LoVo (cell line): ENCODE data around the gene C20orf141.
"Not testable (repeated sequence)": the region's sequence is repeated elsewhere in the genome, so short reads cannot be mapped to it uniquely, and the experiment has no call there.

Experiments
- DNase-seq: peaks from one replicate; pipeline ENCODE4 v3.0.0-alpha.2; 2016; ENCODE audit warnings: low spot score

Gene C20orf141, protein sequence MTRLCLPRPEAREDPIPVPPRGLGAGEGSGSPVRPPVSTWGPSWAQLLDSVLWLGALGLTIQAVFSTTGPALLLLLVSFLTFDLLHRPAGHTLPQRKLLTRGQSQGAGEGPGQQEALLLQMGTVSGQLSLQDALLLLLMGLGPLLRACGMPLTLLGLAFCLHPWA

DNA sequence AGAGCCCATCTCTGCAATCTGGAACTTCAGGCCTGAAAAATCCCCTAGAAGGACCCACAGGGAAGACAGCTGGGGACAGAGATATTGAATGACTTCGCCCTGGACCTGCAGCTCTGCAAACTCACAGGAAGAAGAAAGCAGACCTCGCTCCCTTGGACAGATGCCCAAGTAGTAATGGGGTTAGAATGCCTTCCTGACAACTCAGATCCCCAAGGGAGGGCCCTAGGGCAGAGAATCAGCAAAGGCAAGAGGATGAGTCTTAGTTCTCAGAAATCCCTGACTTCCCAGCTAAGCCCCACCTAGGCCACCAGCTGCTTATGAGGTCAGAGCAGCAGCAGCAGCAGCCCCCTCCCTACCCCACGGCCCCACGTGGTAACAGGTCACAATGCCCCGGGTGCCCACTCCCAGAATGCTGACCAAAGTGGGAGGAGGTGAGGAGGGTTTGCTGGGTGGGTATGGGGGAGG, at the start of gene C20orf141:
C20orf141 (plus strand) TSS at position 401 of the 465 bp plus-strand sequence. CDS start 198 bp downstream, outside the sequence.
- peak; percentile 37 for DNase-seq

DNA sequence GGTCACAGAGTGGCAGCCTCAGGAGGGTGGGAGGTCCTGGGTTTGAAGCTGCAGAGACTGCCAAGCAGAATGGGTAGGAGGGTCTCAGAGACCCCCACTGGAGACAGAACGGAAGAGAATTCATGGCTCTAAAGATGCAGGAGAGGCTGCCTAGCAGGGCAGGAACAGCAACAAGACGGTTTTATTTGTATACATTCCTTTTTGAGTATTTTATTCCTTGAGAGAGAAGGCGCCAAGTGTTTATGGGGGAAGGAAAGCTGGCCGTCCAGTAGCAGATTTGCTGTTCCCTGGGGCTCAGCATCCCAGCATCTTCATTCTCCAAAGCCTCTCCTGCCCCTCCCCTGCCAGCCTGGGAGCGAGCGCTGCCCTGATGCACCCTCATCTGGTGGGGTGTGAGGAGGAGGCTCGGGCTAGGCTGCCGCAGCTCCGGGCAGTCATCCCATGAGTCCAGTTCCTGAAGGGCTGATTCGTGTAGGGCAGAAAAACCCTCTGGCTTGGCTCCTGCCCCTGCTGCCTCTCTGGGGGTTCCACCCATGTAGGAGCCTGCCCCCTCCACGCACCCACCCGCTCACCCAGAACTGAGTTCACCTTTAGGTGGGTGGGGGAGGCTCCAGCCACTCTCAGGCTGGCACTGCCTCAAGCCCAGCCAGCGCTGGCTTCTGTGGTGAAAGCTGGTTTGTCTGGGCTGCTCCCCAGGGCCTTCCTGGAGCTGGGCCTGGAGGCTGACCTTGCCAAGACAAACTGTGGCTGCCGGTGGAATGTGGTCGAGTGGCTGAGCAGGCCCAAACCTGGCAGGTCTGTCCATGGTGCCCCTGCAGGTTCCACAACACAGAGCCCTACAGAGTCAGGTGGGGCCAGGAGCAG, 46.8 kb upstream of the C20orf141 start:
- DNase-seq, result no peak

DNA sequence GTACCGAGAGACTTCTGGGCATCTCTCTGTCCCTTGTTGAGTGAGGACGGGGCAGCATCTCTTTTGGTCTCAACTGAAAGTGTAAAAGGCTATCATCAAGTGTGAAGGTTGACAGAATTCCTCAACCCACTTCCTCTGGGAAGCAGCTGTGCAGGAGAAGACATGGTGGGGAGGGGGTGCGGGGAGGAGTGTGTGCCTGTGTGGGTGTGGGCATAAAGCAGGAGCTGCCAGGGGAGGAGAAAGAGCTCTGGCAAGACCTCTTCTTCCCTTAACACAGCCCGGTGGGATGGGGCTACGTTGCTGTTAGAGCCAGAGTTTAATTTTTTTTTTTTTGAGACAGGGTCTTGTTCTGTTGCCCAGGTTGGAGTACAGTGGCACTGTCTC, 46.2 kb upstream of the C20orf141 start:
- no peak for DNase-seq

DNA sequence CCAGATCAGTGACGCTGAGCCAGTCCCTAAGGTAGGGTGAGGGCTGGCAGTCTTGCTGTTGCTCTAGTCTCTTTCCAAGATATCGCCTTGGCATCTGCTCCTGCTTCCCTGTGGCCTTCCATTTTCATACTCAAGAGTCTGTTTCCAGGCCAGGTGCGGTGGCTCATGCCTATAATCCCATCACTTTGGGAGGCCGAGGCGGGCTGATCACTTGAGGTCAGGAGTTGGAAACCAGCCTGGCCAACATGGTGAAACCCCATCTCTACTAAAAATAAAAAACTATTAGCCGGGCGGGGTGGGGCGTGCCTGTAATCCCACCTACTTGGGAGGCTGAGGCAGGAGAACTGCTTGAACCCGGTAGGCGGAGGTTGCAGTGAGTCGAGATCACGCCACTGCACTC, 44.7 kb upstream of the C20orf141 start:
- DNase-seq, result not testable (repeated sequence)

DNA sequence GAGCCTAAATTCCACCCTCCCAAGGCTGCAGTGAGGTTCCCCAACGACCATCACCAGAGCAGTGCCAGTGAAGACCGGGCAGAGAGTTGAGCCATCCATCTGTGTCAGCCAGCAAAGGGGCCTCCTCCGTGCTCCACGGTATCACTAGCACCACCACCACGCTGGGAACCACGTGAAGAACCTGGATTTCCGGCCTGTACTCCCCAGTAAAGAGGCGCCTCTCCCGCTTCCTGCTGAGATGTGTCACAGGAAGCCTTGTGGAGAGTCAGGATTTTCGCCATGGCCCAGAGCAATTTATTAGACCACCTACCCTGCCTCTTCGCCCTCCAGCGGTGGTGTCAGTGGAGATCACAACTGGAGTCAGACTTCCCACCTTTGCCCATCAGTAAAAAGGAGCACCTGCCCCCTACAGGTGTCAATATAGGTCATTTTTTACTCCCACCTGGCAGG, 43.1 kb upstream of the C20orf141 start:
- no peak for DNase-seq

DNA sequence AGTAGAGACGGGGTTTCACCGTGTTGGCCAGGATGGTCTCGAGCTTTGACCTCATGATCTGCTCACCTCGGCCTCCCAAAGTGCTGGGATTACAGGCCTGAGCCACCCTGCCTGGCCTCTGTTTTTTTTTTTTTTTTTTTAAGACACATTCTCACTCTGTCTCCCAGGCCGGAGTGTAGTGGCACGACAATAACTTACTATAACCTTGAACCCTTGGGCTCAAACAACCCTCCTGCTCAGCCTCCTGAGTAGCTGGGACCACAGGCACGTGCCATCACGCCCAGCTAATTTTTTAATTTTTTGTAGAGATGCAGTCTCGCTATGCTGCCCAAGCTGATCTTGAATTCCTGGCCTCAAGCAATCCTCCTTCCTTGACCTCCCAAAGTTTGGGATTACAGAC, 41.0 kb upstream of the C20orf141 start:
- DNase-seq, result no peak

DNA sequence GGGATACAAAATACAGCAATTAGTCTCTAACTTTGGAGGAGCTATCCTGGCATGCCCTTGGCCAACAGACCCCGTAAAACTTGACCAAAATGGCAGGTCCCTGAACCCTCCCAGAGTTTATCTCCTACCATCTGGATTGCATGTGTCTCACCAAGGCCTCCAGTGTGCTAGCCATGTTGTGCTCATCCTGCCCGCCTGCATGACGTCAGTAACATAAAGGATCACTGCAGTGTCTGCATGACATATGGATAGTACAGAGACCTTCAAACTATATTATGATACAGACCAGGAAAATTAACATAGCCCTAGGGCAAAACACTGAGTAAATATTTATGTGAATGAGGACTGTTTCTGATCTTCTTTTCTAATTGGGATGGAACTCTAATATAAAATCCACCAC, 39.6 kb upstream of the C20orf141 start:
- DNase-seq, result no peak

DNA sequence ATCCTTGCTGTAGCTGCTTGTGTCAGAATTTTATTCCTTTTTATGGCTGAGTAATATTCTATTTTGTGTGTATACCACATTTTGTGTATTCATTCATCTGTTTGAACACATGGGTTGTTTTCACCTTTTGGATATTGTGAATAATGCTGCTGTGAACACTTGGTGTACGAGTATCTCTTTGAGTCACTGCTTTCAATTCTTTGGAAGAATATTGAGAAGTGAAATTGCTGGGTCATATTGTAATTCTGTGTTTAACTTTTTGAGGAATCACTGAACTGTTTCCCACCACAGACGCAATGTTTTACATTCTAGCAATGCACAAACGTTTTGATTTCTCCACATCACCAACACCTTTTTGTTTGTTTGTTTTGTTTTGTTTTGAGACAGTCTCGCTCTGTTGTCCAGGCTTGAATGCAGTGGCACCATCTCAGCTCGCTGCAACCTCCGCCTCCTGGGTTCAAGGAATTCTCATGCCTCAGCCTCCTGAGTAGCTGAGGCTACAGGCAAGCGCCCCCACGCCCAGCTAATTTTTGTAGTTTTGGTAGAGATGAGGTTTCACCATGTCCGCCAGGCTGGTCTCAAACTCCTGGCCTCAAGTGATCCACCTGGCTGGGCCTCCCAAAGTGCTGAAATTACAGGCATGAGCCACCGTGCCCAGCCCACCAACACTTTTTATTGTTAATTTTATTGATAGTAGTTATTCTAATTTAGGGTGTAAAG, 36.0 kb upstream of the C20orf141 start:
- no peak for DNase-seq

DNA sequence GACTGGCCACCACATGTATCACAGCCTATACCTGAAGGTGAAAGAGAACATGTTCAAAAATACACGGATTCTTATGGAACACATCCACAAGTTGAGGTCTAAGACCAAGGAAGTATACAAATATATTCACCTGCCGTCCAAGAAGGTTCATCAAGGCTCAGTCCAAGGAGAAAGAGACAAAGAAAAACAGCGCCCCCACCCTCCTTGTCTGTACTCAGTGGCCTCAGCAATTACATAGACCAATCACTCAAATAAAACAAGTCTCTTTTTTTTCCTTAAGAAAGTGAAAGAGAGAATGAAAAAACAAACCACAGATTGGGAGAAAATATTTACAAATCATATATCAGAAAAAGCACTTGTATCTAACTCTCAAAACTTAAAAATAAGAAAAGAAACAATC, 33.8 kb upstream of the C20orf141 start:
- no peak for DNase-seq

DNA sequence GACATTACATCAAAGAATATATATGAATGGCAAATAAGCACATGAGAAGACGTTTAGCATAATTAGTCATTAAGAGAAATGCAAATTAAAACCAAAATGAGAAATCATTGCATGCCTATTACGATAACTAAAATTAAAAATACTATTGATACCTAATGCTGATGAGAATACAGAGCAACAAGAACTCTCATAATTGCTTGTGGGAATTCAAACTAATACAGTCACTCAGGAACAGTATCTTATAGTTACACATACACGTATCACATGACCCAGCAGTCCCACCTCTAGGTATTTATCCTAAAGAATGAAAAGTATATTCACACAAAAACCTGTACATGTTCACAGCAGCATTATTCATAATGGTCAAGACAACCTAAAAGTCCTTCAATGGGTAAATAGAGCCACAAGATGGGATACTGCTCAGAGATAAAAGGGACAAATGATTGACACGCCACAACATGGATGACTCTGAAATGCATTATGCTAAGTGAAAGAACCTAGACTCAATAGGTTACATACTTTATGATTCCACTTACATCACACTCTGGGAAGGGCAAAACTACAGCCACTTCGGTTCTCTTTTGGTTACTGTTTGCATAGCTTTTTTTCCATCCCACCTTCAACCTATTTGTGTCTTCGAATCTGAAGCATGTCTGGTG, 30.8 kb upstream of the C20orf141 start:
- no peak for DNase-seq

DNA sequence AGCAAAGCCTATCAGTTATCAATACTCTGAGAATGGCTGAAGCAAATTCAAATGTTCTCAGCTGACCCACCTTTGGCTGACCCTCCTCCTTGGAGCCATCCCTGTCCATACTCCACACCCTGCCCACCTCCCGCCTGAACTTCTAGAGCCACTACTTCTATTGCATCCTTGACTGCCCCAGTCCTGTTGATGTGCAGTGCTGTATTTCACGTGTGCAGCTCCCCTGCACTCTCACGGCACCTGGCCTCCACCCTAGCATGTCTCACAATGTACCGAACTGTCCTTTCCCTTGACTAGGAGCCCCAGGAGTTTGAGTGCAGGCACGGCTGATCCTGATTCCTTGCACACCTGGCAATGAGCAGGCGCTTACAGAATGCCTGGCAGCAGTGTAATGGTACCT, 21.3 kb upstream of the C20orf141 start:
- no peak for DNase-seq

DNA sequence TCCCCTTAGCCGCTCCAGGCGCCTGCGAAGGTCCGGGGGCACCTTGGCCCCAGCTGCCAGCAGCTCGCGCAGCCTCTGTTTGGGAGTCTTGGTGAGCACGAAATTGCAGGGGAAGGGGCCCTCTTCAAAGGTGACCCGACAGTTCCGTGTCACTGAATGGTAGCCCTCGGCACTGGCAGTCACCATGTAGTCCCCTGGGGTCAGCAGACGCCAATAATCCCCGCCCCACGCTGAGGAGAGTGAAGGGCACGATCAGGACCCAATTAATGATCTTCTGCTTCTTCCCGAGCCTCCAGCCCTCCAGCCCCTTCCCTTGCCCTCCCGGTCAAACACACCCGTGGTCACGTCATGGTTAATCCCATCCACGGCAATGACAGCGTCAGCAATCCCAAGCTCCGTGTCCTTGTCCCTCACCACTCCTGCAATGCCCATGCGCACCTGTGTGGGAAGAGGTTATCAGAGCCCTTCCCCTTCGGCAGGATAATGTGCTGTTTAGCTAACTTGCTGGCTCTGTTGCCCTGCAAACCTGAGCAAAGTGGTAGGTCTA, 20.5 kb upstream of the C20orf141 start:
- DNase-seq, result no peak

DNA sequence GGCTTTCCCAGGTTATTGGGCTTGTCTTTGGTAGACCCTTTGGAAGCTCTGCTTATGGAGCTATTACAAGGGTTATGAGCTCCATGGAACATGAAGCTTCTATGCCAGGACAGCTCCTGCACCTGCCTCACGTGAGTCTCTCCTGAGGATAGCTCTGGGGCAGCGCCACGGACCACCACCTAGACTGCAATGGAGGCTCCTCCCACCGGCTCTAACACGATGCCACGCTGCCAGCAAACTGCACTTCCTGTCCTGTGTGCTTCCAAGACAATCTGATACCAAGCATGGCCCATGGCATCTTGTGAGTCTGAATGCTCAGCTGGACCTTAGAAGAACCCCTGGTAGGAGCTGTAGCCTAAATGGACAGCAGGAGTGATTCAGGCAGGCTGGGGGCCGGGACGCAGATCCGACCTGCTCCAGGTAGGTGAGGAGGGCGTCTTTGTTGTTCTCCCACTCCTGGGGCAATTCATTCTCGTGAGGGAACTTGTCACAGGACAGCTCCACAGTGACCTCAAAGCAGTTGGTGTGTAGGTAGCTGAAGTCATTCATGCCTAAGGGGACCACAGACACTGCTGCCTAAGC, 19.8 kb upstream of the C20orf141 start:
- DNase-seq, result no peak

DNA sequence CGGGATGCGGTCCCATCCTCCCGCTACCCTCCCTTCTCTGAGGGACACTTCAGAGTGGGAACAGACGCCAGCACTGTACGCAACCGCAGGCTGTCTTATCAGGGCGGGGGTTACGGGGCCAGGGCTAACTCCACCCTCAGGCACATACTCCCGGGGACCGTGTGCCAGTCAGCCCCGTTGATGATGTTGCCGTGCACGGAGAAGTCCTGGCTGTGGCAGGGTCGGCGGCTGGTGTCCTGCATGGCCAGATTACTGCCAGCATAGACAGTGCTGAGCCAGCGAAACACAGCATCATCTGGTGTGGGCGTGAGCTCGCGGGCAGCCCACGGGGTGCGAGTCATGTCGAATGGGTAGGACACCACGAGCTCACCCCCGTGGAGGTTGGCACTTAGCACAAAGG, 19.3 kb upstream of the C20orf141 start:
- DNase-seq, result no peak

DNA sequence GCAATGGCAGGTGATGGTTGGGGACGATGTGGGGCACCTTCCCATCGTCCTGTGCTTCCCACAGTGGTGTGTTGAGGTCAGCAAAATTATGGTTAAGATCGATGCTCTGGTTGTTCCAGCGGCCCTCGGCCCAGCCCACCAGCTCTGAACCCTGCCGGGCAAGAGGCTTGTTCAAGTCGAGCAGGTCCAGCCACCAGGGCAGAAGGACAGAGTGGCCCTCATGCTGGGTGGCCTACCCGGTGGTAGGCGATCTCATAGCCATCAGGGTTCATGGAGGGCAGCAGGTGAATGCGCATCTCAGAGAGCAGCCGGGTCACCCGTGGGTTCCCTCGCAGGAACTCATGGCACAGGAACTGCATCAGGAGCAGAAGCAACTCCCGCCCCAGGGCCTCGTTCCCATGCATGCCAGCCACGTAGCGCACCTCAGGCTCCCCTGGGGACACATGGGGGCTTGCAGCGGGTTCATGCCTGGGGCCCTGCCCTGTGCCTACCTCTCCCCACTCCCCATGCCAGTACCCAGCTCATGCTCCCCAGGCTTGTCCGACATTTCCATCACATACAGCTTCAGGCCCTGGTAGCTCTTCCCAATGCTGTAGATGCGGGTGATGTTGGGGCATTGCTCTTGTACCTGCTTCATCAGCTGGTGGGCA, 18.7 kb upstream of the C20orf141 start:
- DNase-seq, result no peak

DNA sequence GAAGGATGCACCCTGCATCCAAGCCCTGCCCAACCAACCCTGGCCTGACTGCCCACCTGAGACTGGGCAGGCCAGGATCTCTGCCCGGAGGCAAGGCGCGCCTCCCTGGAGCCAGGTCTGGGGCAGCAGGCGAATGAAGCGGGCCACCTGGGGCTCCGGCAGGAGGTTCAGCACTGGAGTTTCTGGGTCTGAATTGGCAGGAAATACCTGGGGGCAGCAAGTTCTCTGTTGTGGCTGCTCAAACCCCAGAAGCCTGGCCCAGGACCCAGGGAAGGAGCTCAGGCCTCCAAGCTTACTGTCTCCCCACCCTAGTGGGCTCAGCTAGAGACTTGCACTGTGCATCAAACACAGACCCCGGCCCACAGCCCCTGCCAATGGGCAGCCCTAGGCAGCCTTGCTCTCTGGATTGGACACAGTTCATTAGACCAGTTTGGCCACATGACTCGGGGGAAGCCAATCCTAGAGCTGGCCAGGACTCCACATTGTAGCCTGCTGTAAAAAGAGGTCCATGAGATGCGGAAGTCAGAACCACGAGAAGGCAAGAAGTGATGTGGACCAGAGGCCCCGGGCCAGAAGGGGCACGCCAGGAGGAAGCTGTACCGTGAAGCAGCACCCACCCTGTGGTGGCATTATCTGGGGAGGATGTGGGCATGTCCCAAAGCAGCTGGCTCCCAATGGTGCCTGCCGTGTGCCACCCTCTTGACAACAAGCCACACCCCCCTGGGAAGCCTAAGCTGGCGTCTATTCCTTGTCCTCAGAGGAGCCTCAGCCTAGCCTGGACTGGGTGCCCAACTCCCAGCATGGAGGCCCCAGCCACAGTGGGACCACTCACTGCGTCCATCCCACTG, 17.4 kb upstream of the C20orf141 start:
- DNase-seq, result no peak

DNA sequence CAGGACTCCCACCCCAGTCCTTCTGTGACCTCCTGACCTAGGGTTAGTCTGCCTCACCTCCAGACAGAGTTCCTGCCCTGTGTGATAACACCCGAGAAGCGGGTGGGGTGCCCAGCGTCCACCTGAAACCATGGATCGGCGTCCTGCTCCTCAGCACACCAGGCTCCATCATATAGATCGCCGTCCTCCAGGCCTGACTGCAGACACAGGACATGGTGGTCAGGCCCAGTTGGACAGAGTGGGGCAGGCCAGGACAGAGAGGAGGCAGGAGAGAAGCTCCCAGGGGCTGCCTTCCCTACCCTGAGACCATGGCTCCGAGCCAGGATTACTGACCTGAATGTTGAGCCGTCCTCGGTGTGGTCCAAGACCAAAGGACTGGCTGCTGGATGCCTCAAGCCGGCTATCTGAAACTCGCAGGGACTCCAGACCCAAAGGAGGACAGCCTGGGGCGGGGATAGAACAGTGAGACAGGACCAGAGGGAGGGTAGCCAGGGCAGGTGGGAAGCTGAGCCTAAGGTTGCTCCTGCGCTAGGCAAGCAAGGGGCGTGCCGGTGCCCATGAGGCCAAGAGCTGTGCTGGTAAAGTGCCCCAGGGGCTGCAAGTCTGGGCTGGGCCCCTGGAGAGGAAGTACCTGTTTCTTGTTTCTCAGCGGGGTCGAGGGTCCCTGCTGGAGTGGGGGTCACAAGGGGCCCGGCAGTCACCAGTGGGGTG, 16.5 kb upstream of the C20orf141 start:
- DNase-seq, result no peak

DNA sequence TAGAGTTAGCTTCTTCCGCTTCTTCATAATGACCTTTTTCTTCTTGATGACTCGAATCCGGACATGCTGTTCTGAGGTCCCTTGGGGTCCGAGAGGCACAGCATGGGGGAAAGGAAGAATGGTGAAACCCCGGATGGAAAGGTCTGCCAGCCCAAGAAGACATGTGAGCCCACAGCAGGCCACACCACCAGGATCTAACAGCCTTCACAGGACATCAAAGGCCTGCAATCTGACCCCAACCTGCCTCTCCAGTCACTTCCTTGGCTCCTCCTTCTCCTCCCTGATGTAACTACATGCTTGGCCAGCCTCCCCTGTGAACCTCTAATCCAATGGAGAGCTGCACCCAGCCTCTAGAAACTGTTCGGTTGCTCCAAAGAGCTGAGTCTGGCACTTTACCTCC, 16.0 kb upstream of the C20orf141 start:
- no peak for DNase-seq

DNA sequence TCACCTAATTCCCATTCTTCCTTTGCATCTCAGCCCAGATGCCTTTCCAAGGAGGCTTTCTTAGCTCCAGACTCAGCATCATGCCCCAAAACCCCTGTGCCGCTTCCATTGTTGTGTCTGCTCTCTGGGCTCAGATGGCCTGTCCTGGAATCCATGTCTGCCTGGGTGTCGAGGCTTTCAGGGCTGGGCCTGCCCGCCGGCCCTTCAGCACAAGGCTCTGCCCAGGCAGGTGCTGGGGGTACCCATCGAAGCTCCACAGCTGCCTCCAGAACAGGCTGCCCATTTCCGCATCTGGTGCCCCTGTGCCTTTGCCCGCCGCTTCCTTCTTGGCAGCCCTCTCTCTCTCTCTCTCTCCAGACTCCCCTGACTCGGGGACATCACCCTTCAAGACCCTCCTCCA, 15.5 kb upstream of the C20orf141 start:
- DNase-seq, result no peak
